WTC11 (cell line): ENCODE results near the gene RAB26.
"Not testable (repeated sequence)": the region's sequence is repeated elsewhere in the genome, so short reads cannot be mapped to it uniquely, and the experiment has no call there.

Experiments
- ESRRA ChIP-seq: sonication (generic); formaldehyde crosslinking; IDR thresholded peaks from 2 replicates; pipeline ENCODE4 v1.8.1; 2022; ENCODE audit warnings: mild to moderate bottlenecking, missing genetic modification reagents, borderline replicate concordance
- TF ChIP-seq, protein P1 (sequence below): sonication (generic); formaldehyde crosslinking; IDR thresholded peaks from 2 replicates; pipeline ENCODE4 v1.8.1; 2022; ENCODE audit warnings: mild to moderate bottlenecking, missing genetic modification reagents, moderate library complexity, borderline replicate concordance
- TF ChIP-seq, protein P2 (sequence below): fragments of 200-600 bp; IDR thresholded peaks from 2 replicates; pipeline ENCODE4 v1.8.0; 2022; ENCODE audit warnings: antibody characterized with exemption
- TF ChIP-seq, protein P3 (sequence below): sonication (generic); formaldehyde crosslinking; IDR thresholded peaks from 2 replicates; pipeline ENCODE4 v1.8.1; 2023; ENCODE audit warnings: mild to moderate bottlenecking, missing genetic modification reagents
- TF ChIP-seq, protein P4 (sequence below): sonication (generic); formaldehyde crosslinking; conservative IDR thresholded peaks from 2 replicates; pipeline ENCODE4 v1.8.1; 2022; ENCODE audit warnings: mild to moderate bottlenecking, missing genetic modification reagents

DNA sequence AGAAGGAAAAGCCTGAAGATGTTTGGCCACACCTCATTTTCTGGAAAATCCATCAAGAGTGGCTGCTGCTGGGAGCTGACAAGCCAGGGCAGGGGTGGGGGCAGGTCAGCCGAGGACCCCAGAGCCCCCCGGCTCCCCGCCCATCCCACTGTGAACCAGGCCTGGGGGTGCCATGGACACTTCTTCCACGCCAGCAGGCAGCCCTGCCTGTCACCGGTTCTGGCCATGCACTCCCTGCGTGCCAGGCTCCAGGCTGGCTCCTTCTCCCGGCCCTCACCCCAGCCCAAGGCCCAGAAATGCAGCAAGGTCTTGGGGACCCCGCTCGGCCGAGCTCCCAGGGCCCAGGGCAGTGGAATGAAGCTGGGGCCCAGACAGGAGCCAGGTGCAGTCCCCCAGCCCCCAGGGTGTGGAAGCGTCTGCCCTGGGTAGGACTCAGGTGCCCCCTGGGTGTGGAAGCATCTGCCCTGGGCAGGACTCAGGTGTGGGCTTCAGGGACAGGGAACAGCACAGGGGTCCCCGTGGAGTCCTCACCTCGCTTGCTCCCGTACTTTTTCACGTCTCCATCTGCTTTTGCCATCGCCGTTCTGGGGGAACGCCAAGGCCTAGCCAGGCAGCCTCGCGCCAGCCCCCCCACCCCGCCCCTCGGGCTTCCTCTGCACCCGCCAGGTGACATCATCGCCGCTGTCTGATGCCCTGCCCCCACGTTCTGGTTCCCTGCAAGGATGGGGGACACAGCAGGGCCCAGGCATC lies 25.3 kb upstream of the RAB26 start:
- TF ChIP-seq, protein P1, sequence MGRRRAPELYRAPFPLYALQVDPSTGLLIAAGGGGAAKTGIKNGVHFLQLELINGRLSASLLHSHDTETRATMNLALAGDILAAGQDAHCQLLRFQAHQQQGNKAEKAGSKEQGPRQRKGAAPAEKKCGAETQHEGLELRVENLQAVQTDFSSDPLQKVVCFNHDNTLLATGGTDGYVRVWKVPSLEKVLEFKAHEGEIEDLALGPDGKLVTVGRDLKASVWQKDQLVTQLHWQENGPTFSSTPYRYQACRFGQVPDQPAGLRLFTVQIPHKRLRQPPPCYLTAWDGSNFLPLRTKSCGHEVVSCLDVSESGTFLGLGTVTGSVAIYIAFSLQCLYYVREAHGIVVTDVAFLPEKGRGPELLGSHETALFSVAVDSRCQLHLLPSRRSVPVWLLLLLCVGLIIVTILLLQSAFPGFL (CRISPR knock-in tag) = not testable (repeated sequence)
- TF ChIP-seq ESRRA (CRISPR knock-in tag) = not testable (repeated sequence)
- TF ChIP-seq, protein P2, sequence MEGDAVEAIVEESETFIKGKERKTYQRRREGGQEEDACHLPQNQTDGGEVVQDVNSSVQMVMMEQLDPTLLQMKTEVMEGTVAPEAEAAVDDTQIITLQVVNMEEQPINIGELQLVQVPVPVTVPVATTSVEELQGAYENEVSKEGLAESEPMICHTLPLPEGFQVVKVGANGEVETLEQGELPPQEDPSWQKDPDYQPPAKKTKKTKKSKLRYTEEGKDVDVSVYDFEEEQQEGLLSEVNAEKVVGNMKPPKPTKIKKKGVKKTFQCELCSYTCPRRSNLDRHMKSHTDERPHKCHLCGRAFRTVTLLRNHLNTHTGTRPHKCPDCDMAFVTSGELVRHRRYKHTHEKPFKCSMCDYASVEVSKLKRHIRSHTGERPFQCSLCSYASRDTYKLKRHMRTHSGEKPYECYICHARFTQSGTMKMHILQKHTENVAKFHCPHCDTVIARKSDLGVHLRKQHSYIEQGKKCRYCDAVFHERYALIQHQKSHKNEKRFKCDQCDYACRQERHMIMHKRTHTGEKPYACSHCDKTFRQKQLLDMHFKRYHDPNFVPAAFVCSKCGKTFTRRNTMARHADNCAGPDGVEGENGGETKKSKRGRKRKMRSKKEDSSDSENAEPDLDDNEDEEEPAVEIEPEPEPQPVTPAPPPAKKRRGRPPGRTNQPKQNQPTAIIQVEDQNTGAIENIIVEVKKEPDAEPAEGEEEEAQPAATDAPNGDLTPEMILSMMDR = not testable (repeated sequence)
- TF ChIP-seq, protein P3, sequence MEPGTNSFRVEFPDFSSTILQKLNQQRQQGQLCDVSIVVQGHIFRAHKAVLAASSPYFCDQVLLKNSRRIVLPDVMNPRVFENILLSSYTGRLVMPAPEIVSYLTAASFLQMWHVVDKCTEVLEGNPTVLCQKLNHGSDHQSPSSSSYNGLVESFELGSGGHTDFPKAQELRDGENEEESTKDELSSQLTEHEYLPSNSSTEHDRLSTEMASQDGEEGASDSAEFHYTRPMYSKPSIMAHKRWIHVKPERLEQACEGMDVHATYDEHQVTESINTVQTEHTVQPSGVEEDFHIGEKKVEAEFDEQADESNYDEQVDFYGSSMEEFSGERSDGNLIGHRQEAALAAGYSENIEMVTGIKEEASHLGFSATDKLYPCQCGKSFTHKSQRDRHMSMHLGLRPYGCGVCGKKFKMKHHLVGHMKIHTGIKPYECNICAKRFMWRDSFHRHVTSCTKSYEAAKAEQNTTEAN (CRISPR knock-in tag) = not testable (repeated sequence)
- TF ChIP-seq, protein P4, sequence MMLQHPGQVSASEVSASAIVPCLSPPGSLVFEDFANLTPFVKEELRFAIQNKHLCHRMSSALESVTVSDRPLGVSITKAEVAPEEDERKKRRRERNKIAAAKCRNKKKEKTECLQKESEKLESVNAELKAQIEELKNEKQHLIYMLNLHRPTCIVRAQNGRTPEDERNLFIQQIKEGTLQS (CRISPR knock-in tag) = not testable (repeated sequence)
